ENCODE results near the gene TRAF7. TPM values are rescaled to one million over a fixed set of nuclear protein-coding genes. Genes with fewer than 3 reads are reported as not detected.
A peak's percentile ranks its signal among the peaks of the same experiment; 100 is the strongest.
"Not testable (repeated sequence)": the region's sequence is repeated elsewhere in the genome, so short reads cannot be mapped to it uniquely, and the experiment has no call there.

TRAF7 gene
- total RNA-seq, 1 experiment from 2014 or later = 118 TPM

GRCh38 chr16:2135770-2136490, 19.7 kb upstream of the TRAF7 start, which contains the start of gene PKD1:
Gene PKD1 (minus strand): TSS chr16:2135898. CDS start chr16:2135689, 209 bp downstream.
- CTCF ChIA-PET = interaction anchor here (0.5 to 0.8 kb wide), 4 partner anchors 116 to 796 kb away, joined by 3 to 11 read pairs (median 4); partner anchors contain the start of gene NPW
- H3K4me1 Mint-ChIP-seq (ENCODE audit: low read depth, unreplicated experiment); BruUV-seq (replicated peaks); H3K27me3 Mint-ChIP-seq (ENCODE audit: unreplicated experiment); intact Hi-C loops (cut with micrococcal nuclease; ENCODE audit: unreplicated experiment); H3K9me3 Mint-ChIP-seq (ENCODE audit: low read depth, unreplicated experiment): not testable (repeated sequence)
- Mint-ChIP-seq H3K27ac (ENCODE audit: unreplicated experiment) (peak within 1 kb of the TSS; percentile 87), H3K4me3 (ENCODE audit: low read depth, unreplicated experiment) (peak within 1 kb of the TSS; percentile 95), H3K36me3 (ENCODE audit: insufficient read depth, unreplicated experiment) (peaks cover 15% of the 10 kb centered on the region)
- peak; percentile 100 for DNase-seq

- H3K36me3 Mint-ChIP-seq (ENCODE audit: insufficient read depth, unreplicated experiment) = peaks cover 17% of the 10 kb centered on the region
- H3K4me3 Mint-ChIP-seq (ENCODE audit: low read depth, unreplicated experiment) = no peak overlapping the region
- DNase-seq = no peak
- no peaks in the 10 kb centered on the region for H3K4me1 Mint-ChIP-seq (ENCODE audit: low read depth, unreplicated experiment)
- no peaks in the 10 kb centered on the region for H3K9me3 Mint-ChIP-seq (ENCODE audit: low read depth, unreplicated experiment)
- intact Hi-C loops (cut with micrococcal nuclease; ENCODE audit: unreplicated experiment) = no loop called here
- no peaks in the 10 kb centered on the region for H3K27me3 Mint-ChIP-seq (ENCODE audit: unreplicated experiment)
- H3K27ac Mint-ChIP-seq (ENCODE audit: unreplicated experiment) = no peak overlapping the region
- TF ChIP-seq CTCF (IDR thresholded peaks at IDR 0.05; ENCODE audit: unreplicated experiment) = no peak
- BruUV-seq (replicated peaks) = no TSS peak
- CTCF ChIA-PET = interaction anchor here (0.6 to 1.2 kb wide), 2 partner anchors 139 to 346 kb away, joined by 4 to 8 read pairs; no protein-coding TSS in a partner anchor
Observed at GRCh38 chr16:2142942-2143877, 12.4 kb upstream of the TRAF7 start.

- Mint-ChIP-seq H3K9me3 (ENCODE audit: low read depth, unreplicated experiment) (no peaks in the 10 kb centered on the region), H3K36me3 (ENCODE audit: insufficient read depth, unreplicated experiment) (peaks cover 20% of the 10 kb centered on the region), H3K4me1 (ENCODE audit: low read depth, unreplicated experiment) (no peaks in the 10 kb centered on the region), H3K27me3 (ENCODE audit: unreplicated experiment) (no peaks in the 10 kb centered on the region), H3K27ac (ENCODE audit: unreplicated experiment) (no peak overlapping the region), H3K4me3 (ENCODE audit: low read depth, unreplicated experiment) (no peak overlapping the region)
- no peak for DNase-seq
- CTCF ChIA-PET = interaction anchor here (0.6 to 1.2 kb wide), 2 partner anchors 140 to 345 kb away, joined by 4 to 8 read pairs; no protein-coding TSS in a partner anchor
- TF ChIP-seq CTCF (IDR thresholded peaks at IDR 0.05; ENCODE audit: unreplicated experiment) = no peak
- intact Hi-C loops (cut with micrococcal nuclease; ENCODE audit: unreplicated experiment) = no loop called here
- no TSS peak for BruUV-seq (replicated peaks)
Observed at GRCh38 chr16:2143878-2144485, 11.6 kb upstream of the TRAF7 start.

- Mint-ChIP-seq H3K4me3 (ENCODE audit: low read depth, unreplicated experiment) (no peak overlapping the region), H3K27me3 (ENCODE audit: unreplicated experiment) (no peaks in the 10 kb centered on the region), H3K4me1 (ENCODE audit: low read depth, unreplicated experiment) (peaks cover 2% of the 10 kb centered on the region), H3K9me3 (ENCODE audit: low read depth, unreplicated experiment) (no peaks in the 10 kb centered on the region), H3K36me3 (ENCODE audit: insufficient read depth, unreplicated experiment) (peaks cover 38% of the 10 kb centered on the region), H3K27ac (ENCODE audit: unreplicated experiment) (no peak overlapping the region)
- intact Hi-C loops (cut with micrococcal nuclease; ENCODE audit: unreplicated experiment) = no loop called here
- CTCF ChIA-PET = interaction anchor here (0.5 to 1.4 kb wide), 2 partner anchors 9 to 269 kb away, joined by 3 read pairs; no protein-coding TSS in a partner anchor
- BruUV-seq (replicated peaks) = no TSS peak
- TF ChIP-seq CTCF (IDR thresholded peaks at IDR 0.05; ENCODE audit: unreplicated experiment) = no peak
- DNase-seq = no peak
Observed at GRCh38 chr16:2145843-2146242, 9.7 kb upstream of the TRAF7 start.

All from Calu3 (cell line).